Sigmoid colon (tissue), 7 donors: Measurements from ENCODE around the gene TBC1D10A. TPM values are rescaled to one million over a fixed set of nuclear protein-coding genes. Genes with fewer than 3 reads are reported as not detected.

Experiments used
- DNase-seq: peaks from one replicate; pipeline ENCODE4 v3.0.0-alpha.2; 2019
- H3K27ac ChIP-seq, 4 donors: fragments of 200-600 bp; sonication (generic); one replicate each; pipeline ENCODE4 v1.5.1; 2016 to 2019; ENCODE audit warnings: mild to moderate bottlenecking in 1 of 4
- H3K27me3 ChIP-seq, 3 donors: fragments of 200-600 bp; sonication (generic); one replicate each; pipeline ENCODE4 v1.5.1; 2019; ENCODE audit warnings: mild to moderate bottlenecking in 1 of 3
- H3K36me3 ChIP-seq, 4 donors: fragments of 200-600 bp; sonication (generic); one replicate each; pipeline ENCODE4 v1.5.1; 2016 to 2019
- H3K4me1 ChIP-seq, 4 donors: fragments of 200-600 bp; sonication (generic); one replicate each; pipeline ENCODE4 v1.5.1; 2017 to 2019
- H3K4me3 ChIP-seq, 4 donors: fragments of 200-600 bp; sonication (generic); one replicate each; pipeline ENCODE4 v1.5.1; 2017 to 2019; ENCODE audit warnings: mild to moderate bottlenecking in 2 of 4, moderate library complexity in 1 of 4
- H3K9me3 ChIP-seq, 4 donors: fragments of 200-600 bp in 3 of 4; sonication (generic) in 3 of 4; one replicate each; pipeline versions ENCODE4 v1.5.1 to v1.6.1; 2013 to 2019
- CTCF ChIP-seq, 4 experiments: fragments of 450-650 bp in 3 of 4; fragments of 200-600 bp in 1 of 4; IDR thresholded peaks; one replicate each; pipeline ENCODE4 v1.5.1; 2016 to 2019; ENCODE audit warnings: antibody characterized with exemption in 4 of 4, mild to moderate bottlenecking in 3 of 4, moderate library complexity in 2 of 4
- EP300 ChIP-seq, 4 donors: sonication (generic); formaldehyde crosslinking; IDR thresholded peaks; one replicate each; pipeline ENCODE4 v1.6.1; 2017; ENCODE audit warnings: antibody characterized with exemption in 4 of 4
- POLR2A ChIP-seq, 2 donors: fragments of 450-650 bp; IDR thresholded peaks; one replicate each; pipeline ENCODE4 v1.6.1; 2016; ENCODE audit warnings: antibody characterized with exemption in 2 of 2, mild to moderate bottlenecking in 2 of 2, moderate library complexity in 2 of 2
- POLR2AphosphoS5 ChIP-seq, 4 donors: sonication (generic); formaldehyde crosslinking; IDR thresholded peaks; one replicate each; pipeline ENCODE4 v1.6.1; 2017; ENCODE audit warnings: antibody characterized with exemption in 4 of 4
- WGBS, 2 donors: extraction: QIAGEN DNeasy Blood & Tissue Kit; methylation state at CpG; one replicate each; pipeline ENCODE4 v1.1.7; 2013; 5-methylcytosine and 5-hydroxymethylcytosine counted together
- intact Hi-C: fragments of 100-400 bp; cut with DNase I; formaldehyde crosslinking; loops from one replicate; pipeline ENCODE4 v1.15.1; 2023
- polyA plus RNA-seq, 3 donors: library from polyadenylated mRNA; stranded (reverse); fragments of 200-250 nt; gene quantifications; one replicate each; pipeline ENCODE4 v1.2.3, GENCODE V29; 2013
- total RNA-seq, 4 donors: library from RNA; depleted of rRNA; stranded (reverse); fragments of >200 nt; gene quantifications; one replicate each; pipeline ENCODE4 v1.1.0, GENCODE V29; 2016
- donor health status: healthy with polysubstance abuse.
- donor health status: Bipolar disorder and iron deficiency.
- donor health status: healthy.

Gene TBC1D10A
- total and polyA plus RNA-seq, 7 donors, result 12.5 to 35.4 (median 29.1) TPM

DNA sequence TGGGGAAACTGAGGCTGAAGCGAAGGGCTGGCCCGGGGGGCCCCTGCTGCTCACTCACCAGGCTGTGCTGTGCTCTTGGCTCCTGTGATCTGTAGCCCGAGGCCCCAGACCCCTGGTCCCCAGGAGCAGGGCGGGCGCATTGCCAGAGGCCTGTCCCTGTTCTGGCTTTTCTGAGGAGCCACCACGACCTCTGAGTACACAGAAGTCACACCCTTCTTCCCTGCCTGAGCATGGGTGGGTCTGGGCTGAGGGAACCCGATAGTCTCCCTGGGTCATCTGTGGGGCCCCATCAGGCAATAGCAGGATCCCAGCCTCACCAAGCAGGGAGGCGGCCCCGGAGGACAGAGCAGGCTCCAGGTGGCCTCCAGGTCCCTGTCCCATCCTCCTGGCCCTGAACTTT lies 42.6 kb downstream of the TBC1D10A start:
- H3K27ac ChIP-seq, result no peak overlapping the region
- no peak for DNase-seq
- H3K4me3 ChIP-seq, result no peak overlapping the region
- peaks cover 0 to 28% (median 7%) of the 10 kb centered on the region in 4 donors for H3K36me3 ChIP-seq
- H3K9me3 ChIP-seq, result no peaks in the 10 kb centered on the region
- 75 to 83% methylated on average over 9 of the region's 9 CpGs for WGBS, 2 donors
- H3K27me3 ChIP-seq, result no peaks in the 10 kb centered on the region
- no peak for TF ChIP-seq POLR2AphosphoS5 (IDR thresholded peaks at IDR 0.05)
- TF ChIP-seq CTCF (IDR thresholded peaks at IDR 0.05), result no peak
- no peak for TF ChIP-seq EP300 (IDR thresholded peaks at IDR 0.05)
- no peak for TF ChIP-seq POLR2A (IDR thresholded peaks at IDR 0.05)
- H3K4me1 ChIP-seq, result peaks cover 0 to 15% (median 10%) of the 10 kb centered on the region in 4 donors
- intact Hi-C loops, result no loop called here

GRCh38 chr22:30283342-30283741 lies 43.4 kb downstream of the TBC1D10A start:
- H3K27me3 ChIP-seq, result no peaks in the 10 kb centered on the region
- DNase-seq, result no peak
- TF ChIP-seq CTCF (IDR thresholded peaks at IDR 0.05) (no peak), POLR2A (IDR thresholded peaks at IDR 0.05) (no peak), POLR2AphosphoS5 (IDR thresholded peaks at IDR 0.05) (no peak), EP300 (IDR thresholded peaks at IDR 0.05) (no peak)
- no peak overlapping the region for H3K27ac ChIP-seq
- no peak overlapping the region for H3K4me3 ChIP-seq
- peaks cover 0 to 28% (median 7%) of the 10 kb centered on the region in 4 donors for H3K36me3 ChIP-seq
- 88 to 91% methylated on average over 4 of the region's 4 CpGs for WGBS, 2 donors
- no peaks in the 10 kb centered on the region for H3K9me3 ChIP-seq
- peaks cover 0 to 9% (median 6%) of the 10 kb centered on the region in 4 donors for H3K4me1 ChIP-seq
- intact Hi-C loops, result no loop called here

- Histone ChIP-seq H3K4me3 (no peak overlapping the region), H3K4me1 (peaks cover 0 to 10% (median 7%) of the 10 kb centered on the region in 4 donors), H3K9me3 (no peaks in the 10 kb centered on the region), H3K36me3 (peaks cover 0 to 28% (median 7%) of the 10 kb centered on the region in 4 donors), H3K27ac (no peak overlapping the region), H3K27me3 (no peaks in the 10 kb centered on the region)
- intact Hi-C loops, result no loop called here
- no peak for DNase-seq
- WGBS, 2 donors, result 53 to 76% methylated on average over 7 of the region's 7 CpGs
- no peak for TF ChIP-seq POLR2AphosphoS5 (IDR thresholded peaks at IDR 0.05)
- no peak for TF ChIP-seq EP300 (IDR thresholded peaks at IDR 0.05)
- TF ChIP-seq POLR2A (IDR thresholded peaks at IDR 0.05), result no peak
- no peak for TF ChIP-seq CTCF (IDR thresholded peaks at IDR 0.05)
These were observed 44.1 kb downstream of the TBC1D10A start for GRCh38 chr22:30282616-30283046.

- no peak for DNase-seq
- Histone ChIP-seq H3K27ac (no peak overlapping the region), H3K36me3 (peaks cover 0 to 15% (median 2%) of the 10 kb centered on the region in 4 donors), H3K4me3 (no peak overlapping the region), H3K4me1 (peaks cover 0 to 14% (median 11%) of the 10 kb centered on the region in 4 donors), H3K27me3 (no peaks in the 10 kb centered on the region), H3K9me3 (no peaks in the 10 kb centered on the region)
- 88 to 89% methylated on average over 8 of the region's 8 CpGs for WGBS, 2 donors
- intact Hi-C loops, result no loop called here
- no peak for TF ChIP-seq POLR2A (IDR thresholded peaks at IDR 0.05)
- TF ChIP-seq POLR2AphosphoS5 (IDR thresholded peaks at IDR 0.05), result no peak
- no peak for TF ChIP-seq CTCF (IDR thresholded peaks at IDR 0.05)
- TF ChIP-seq EP300 (IDR thresholded peaks at IDR 0.05), result no peak
These were observed 46.2 kb downstream of the TBC1D10A start for GRCh38 chr22:30280505-30280904.

DNA sequence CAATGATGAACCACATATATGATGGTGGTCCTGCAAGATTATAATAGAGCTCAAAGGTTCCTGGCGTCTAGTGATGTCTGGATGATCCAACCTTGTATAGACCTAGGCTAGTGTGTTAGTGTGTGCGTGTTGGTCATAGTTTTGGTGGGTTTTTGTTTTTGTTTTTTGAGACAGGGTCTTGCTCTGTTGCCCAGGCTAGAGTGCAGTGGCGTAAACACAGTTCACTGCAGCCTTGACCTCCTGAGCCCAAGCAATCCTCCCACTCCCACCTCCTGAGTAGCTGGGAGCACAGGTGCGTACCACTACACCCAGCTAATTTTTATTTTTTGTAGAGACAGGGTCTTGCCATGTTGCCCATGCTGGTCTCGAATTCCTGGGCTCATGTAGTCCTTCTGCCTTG lies 46.8 kb downstream of the TBC1D10A start:
- Histone ChIP-seq H3K9me3 (no peaks in the 10 kb centered on the region), H3K4me1 (peaks cover 0 to 14% (median 11%) of the 10 kb centered on the region in 4 donors), H3K36me3 (peaks cover 0 to 9% (median under 1%) of the 10 kb centered on the region in 4 donors), H3K27me3 (no peaks in the 10 kb centered on the region), H3K4me3 (no peak overlapping the region), H3K27ac (no peak overlapping the region)
- 93% methylated on average over 5 of the region's 5 CpGs for WGBS, 2 donors
- intact Hi-C loops, result no loop called here
- no peak for DNase-seq
- TF ChIP-seq CTCF (IDR thresholded peaks at IDR 0.05) (no peak), EP300 (IDR thresholded peaks at IDR 0.05) (no peak), POLR2AphosphoS5 (IDR thresholded peaks at IDR 0.05) (no peak), POLR2A (IDR thresholded peaks at IDR 0.05) (no peak)
